Urinary bladder (tissue), 4 donors: ENCODE results near the gene RPL21. TPM values are rescaled to one million over a fixed set of nuclear protein-coding genes. Genes with fewer than 3 reads are reported as not detected.
"Not testable (repeated sequence)": the region's sequence is repeated elsewhere in the genome, so short reads cannot be mapped to it uniquely, and the experiment has no call there.

Experiments
- DNase-seq: peaks from one replicate; pipeline ENCODE4 v3.0.0-alpha.2; 2015; ENCODE audit errors: extremely low spot score
- H3K27ac ChIP-seq: one replicate; pipeline ENCODE4 v1.5.1; 2013; ENCODE audit warnings: low read depth, mild to moderate bottlenecking, moderate library complexity
- H3K36me3 ChIP-seq: one replicate; pipeline ENCODE4 v1.6.1; 2013; ENCODE audit warnings: mild to moderate bottlenecking, moderate library complexity; ENCODE audit not compliant: insufficient read depth
- H3K4me1 ChIP-seq: one replicate; pipeline ENCODE4 v1.6.1; 2013; ENCODE audit warnings: mild to moderate bottlenecking, moderate library complexity; ENCODE audit not compliant: insufficient read depth
- H3K4me3 ChIP-seq: one replicate; pipeline ENCODE4 v1.5.1; 2013; ENCODE audit warnings: low read depth, low read length
- WGBS: extraction: QIAGEN DNeasy Blood & Tissue Kit; methylation state at CpG from one replicate; pipeline ENCODE4 v1.1.7; 2013; 5-methylcytosine and 5-hydroxymethylcytosine counted together
- polyA plus RNA-seq: library from polyadenylated mRNA; stranded (reverse); fragments of 200-250 nt; gene quantifications from one replicate; pipeline ENCODE4 v1.2.3, GENCODE V29; 2013
- total RNA-seq: library from RNA; depleted of rRNA; stranded (reverse); fragments of >200 nt; gene quantifications from one replicate; pipeline ENCODE4 v1.2.3, GENCODE V29; 2014
- donor health status: healthy with polysubstance abuse.
- donor health status: healthy.

The RPL21 gene
- total and polyA plus RNA-seq, 2 donors, result 1,344 to 2,169 TPM

- DNase-seq, result no peak
- Histone ChIP-seq H3K4me1 (no peaks in the 10 kb centered on the region), H3K4me3 (no peak overlapping the region), H3K27ac (no peak overlapping the region), H3K36me3 (no peaks in the 10 kb centered on the region)
- 88% methylated on average over 4 of the region's 4 CpGs for WGBS
Measured at GRCh38 chr13:27288392-27288791, 37.0 kb downstream of the RPL21 start.

- DNase-seq, result no peak
- 64% methylated on average over 2 of the region's 2 CpGs for WGBS
- no peak overlapping the region for H3K4me3 ChIP-seq
- H3K27ac ChIP-seq, result no peak overlapping the region
- no peaks in the 10 kb centered on the region for H3K4me1 ChIP-seq
- H3K36me3 ChIP-seq, result no peaks in the 10 kb centered on the region
Measured at GRCh38 chr13:27289011-27289665, 37.8 kb downstream of the RPL21 start.

- WGBS, result 84% methylated on average over 4 of the region's 4 CpGs
- H3K27ac ChIP-seq, result no peak overlapping the region
- H3K4me1 ChIP-seq, result no peaks in the 10 kb centered on the region
- DNase-seq, result no peak
- no peak overlapping the region for H3K4me3 ChIP-seq
- no peaks in the 10 kb centered on the region for H3K36me3 ChIP-seq
Measured at GRCh38 chr13:27290715-27291114, 39.4 kb downstream of the RPL21 start.

GRCh38 chr13:27291967-27292366 is 40.6 kb downstream of the RPL21 start:
- H3K4me3 ChIP-seq, DNase-seq, H3K27ac ChIP-seq, H3K36me3 ChIP-seq, H3K4me1 ChIP-seq: not testable (repeated sequence)
- 83% methylated on average over 8 of the region's 8 CpGs for WGBS

GRCh38 chr13:27293076-27293691 is 41.8 kb downstream of the RPL21 start:
- no peak overlapping the region for H3K27ac ChIP-seq
- H3K4me3 ChIP-seq, result no peak overlapping the region
- no peaks in the 10 kb centered on the region for H3K4me1 ChIP-seq
- DNase-seq, result no peak
- H3K36me3 ChIP-seq, result no peaks in the 10 kb centered on the region
- 50% methylated on average over 8 of the region's 8 CpGs for WGBS

GRCh38 chr13:27293873-27294515 is 42.6 kb downstream of the RPL21 start:
- H3K36me3 ChIP-seq, result no peaks in the 10 kb centered on the region
- H3K4me1 ChIP-seq, result no peaks in the 10 kb centered on the region
- no peak overlapping the region for H3K27ac ChIP-seq
- no peak for DNase-seq
- WGBS, result 79% methylated on average over 4 of the region's 4 CpGs
- H3K4me3 ChIP-seq, result no peak overlapping the region

GRCh38 chr13:27295096-27295495 is 43.7 kb downstream of the RPL21 start:
- H3K4me3 ChIP-seq, result no peak overlapping the region
- no peak for DNase-seq
- WGBS, result 87% methylated on average over 7 of the region's 7 CpGs
- no peaks in the 10 kb centered on the region for H3K36me3 ChIP-seq
- H3K4me1 ChIP-seq, result no peaks in the 10 kb centered on the region
- no peak overlapping the region for H3K27ac ChIP-seq

- Histone ChIP-seq H3K27ac (no peak overlapping the region), H3K4me3 (no peak overlapping the region), H3K4me1 (no peaks in the 10 kb centered on the region), H3K36me3 (no peaks in the 10 kb centered on the region)
- no peak for DNase-seq
- WGBS, result 79% methylated on average over 4 of the region's 4 CpGs
Measured at GRCh38 chr13:27295660-27296059, 44.3 kb downstream of the RPL21 start.

GRCh38 chr13:27296496-27296895 is 45.1 kb downstream of the RPL21 start:
- WGBS, result 83% methylated on average over 8 of the region's 8 CpGs
- no peaks in the 10 kb centered on the region for H3K36me3 ChIP-seq
- H3K4me3 ChIP-seq, result no peak overlapping the region
- no peaks in the 10 kb centered on the region for H3K4me1 ChIP-seq
- H3K27ac ChIP-seq, result no peak overlapping the region
- no peak for DNase-seq

GRCh38 chr13:27298849-27299248 is 47.5 kb downstream of the RPL21 start:
- no peaks in the 10 kb centered on the region for H3K36me3 ChIP-seq
- H3K27ac ChIP-seq, result no peak overlapping the region
- DNase-seq, result no peak
- WGBS, result 70% methylated on average over 5 of the region's 5 CpGs
- H3K4me1 ChIP-seq, result no peaks in the 10 kb centered on the region
- H3K4me3 ChIP-seq, result no peak overlapping the region

- DNase-seq, H3K36me3 ChIP-seq, H3K4me3 ChIP-seq, H3K27ac ChIP-seq, H3K4me1 ChIP-seq: not testable (repeated sequence)
- 76% methylated on average over 7 of the region's 7 CpGs for WGBS
Measured at GRCh38 chr13:27300406-27300805, 49.0 kb downstream of the RPL21 start.

- H3K36me3 ChIP-seq, result no peaks in the 10 kb centered on the region
- H3K27ac ChIP-seq, result no peak overlapping the region
- no peak for DNase-seq
- WGBS, result 78% methylated on average over 6 of the region's 6 CpGs
- H3K4me3 ChIP-seq, result no peak overlapping the region
- H3K4me1 ChIP-seq, result no peaks in the 10 kb centered on the region
Measured at GRCh38 chr13:27300941-27301586, 49.7 kb downstream of the RPL21 start.

GRCh38 chr13:27302643-27303262 is 51.4 kb downstream of the RPL21 start:
- Histone ChIP-seq H3K4me3 (no peak overlapping the region), H3K36me3 (no peaks in the 10 kb centered on the region), H3K4me1 (no peaks in the 10 kb centered on the region), H3K27ac (no peak overlapping the region)
- WGBS, result 53% methylated on average over 4 of the region's 4 CpGs
- no peak for DNase-seq
